DMS153 treated with DMSO at 0.1 percent for 48 hours (cell line): Measurements from ENCODE around the gene VPS41.

Source experiments
- DNase-seq: peaks from one replicate; lab custom pipeline; 2025; ENCODE audit not compliant: unreplicated experiment; lab: John Stamatoyannopoulos, UW

VPS41 gene

GRCh38 chr7:38817526-38817925 is 91.5 kb downstream of the VPS41 start:
- no peak for DNase-seq

DNA sequence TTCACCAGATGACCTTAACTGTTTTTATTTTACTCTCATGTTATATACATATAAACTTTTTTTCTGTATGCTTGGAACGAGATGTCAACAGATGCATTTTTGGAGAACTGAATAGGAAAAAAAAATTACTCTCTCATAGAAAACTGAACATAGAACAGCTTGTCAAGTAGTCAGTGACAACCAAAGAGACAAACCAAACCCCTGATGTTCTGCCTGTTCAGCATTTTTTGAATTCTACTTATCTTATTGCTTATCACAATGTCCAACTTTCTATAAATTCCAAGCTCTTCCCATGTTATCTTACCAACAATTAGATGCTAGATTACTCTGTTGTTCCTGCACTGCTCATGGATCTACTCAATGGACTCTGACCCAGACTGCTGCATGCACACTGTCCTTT is 95.2 kb downstream of the VPS41 start:
- DNase-seq: no peak

- no peak for DNase-seq
These were observed 102.1 kb downstream of the VPS41 start for GRCh38 chr7:38806912-38807311.

- DNase-seq: no peak
These were observed 107.2 kb downstream of the VPS41 start for GRCh38 chr7:38801786-38802185.

DNA sequence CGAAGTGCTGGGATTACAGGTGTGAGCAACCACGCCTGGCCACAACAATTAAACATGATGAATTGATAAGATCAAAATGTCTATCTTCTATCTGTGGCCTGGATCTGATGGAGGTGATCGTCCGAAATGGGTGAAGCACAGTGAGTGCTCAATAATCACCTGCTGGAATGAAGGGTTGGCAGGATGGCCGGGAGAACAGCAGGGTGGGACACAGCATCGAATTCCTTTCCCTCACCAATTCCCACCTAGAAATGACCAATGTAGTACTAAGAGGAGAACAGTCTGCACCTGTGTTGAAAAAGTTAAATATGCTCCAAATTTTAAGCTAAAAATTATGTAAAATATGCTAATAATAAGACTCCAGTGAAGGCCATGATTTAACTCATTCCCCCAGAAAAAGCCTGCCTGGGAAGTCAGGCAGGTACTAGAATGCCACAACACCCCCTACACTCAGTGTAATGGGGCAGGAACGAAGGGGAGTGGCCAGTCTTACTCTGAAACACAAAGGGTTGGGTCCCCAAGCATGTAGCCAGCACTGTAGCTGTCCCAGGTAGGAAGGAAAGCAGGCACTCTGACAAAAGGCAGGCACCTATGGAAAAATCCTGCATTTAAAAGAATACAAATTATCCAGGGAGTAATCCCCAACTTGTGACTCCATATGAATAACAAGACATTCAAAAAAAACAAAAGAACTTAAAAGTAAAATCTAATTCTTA is 110.3 kb downstream of the VPS41 start:
- DNase-seq: no peak

GRCh38 chr7:38796626-38797501 is 112.1 kb downstream of the VPS41 start:
- peak; percentile 71 for DNase-seq

DNA sequence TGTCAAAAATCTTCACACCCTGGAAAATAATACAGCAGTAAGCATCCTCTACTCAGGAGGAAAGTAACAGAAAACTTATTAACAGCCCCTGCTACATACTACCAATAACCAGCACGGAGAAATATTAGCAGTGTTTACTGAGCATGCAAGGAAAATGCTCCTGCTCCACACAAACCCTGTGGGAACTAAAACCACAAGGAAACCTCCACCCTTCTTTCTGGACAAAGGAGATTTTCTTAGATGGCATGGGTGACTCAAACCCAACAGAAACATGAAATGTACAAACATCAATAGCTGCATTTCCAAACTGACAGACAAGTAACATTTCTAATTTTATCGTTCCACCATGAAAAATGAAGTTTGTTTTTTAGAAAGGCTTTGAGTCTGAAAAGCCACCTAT is 113.4 kb downstream of the VPS41 start:
- no peak for DNase-seq

GRCh38 chr7:38781991-38782390 is 127.0 kb downstream of the VPS41 start:
- DNase-seq: no peak

DNA sequence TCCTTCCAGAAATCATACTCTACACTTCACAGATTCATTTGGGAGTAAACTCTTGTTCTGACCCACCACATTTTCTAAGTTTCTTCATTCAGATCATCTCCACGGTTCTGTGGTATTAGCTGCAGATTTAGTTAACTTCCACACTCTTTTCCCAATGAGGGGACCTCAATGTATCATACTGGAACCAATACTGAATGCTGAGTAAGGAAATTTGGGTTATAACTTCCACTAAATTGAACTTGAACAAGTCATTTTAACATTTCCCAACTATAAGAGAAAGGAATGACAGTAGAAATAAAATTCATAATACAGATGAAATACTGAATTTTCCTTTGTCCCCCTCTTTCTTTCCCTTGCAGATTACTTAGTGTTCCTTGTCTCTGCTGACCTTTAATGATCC is 131.4 kb downstream of the VPS41 start:
- DNase-seq: no peak

- peak; percentile 90 for DNase-seq
These were observed 133.3 kb downstream of the VPS41 start for GRCh38 chr7:38775506-38776175.

- no peak for DNase-seq
These were observed 135.6 kb downstream of the VPS41 start for GRCh38 chr7:38773430-38773829.

- no peak for DNase-seq
These were observed 148.8 kb downstream of the VPS41 start for GRCh38 chr7:38760226-38760625.

DNA sequence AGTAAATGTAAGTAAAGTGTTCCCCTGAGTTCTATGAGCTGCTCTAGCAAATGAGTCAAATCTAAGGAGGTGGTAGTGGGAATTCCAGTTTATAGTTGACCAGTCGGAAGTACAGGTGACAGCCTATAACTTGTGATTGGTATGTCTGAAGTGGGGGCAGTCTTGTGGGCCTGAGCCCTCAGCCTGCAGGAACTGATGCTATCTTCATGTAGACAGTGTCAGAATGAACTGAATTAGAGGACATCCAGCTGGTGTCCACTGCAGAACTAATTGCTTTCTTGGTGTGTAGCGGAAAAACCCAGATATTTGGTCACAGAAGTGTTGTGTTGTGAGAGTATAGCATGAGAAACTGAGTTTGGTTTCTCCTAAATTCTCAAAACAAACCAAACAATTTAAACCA is 150.0 kb downstream of the VPS41 start:
- no peak for DNase-seq

DNA sequence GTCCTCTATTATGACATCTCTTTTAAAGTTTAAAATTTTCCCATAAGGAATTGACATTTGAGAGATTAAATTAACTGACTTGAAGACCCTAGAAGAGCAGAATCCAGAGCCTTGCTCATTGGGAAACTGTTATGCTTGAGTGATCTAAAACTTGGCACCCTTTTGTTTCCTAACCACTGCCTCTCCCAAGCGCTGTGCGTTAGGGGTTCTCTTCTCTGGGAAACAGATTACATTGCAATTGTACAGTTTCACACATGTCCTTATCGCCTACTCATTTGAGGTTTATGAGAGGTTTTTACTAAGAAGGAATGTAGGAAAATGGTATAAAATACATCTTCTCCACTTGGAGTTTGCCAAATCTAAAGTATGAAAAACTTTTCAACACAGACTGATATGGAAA is 151.1 kb downstream of the VPS41 start:
- no peak for DNase-seq

- no peak for DNase-seq
These were observed 152.5 kb downstream of the VPS41 start for GRCh38 chr7:38756521-38756920.

- DNase-seq: no peak
These were observed 155.6 kb downstream of the VPS41 start for GRCh38 chr7:38753347-38753746.

- no peak for DNase-seq
These were observed 157.6 kb downstream of the VPS41 start for GRCh38 chr7:38751416-38751815.

DNA sequence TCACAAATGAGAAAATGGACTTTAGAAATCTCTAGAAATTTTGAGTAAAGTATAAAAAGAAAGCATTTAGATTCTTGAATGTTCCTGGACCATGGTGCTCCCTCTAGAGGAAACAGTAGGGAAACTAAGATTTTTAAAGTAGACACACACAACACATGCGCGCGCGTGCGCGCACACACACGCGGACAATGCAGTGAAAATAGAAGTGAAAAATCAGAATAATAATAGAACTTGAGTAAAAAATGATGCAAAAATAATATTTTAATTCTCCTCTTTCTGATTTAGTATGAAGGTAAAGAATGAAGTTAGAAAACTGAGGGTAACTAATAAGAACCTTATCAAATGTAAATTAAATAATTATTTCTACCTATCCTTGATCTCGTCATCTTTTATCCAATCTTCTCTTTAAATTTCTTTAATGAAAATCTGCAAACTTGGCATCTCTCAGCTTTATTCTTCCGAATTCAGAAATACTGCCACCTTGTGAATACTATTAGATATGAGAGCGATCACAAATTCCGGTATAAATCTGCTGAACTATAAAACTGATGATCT is 160.9 kb downstream of the VPS41 start:
- no peak for DNase-seq

DNA sequence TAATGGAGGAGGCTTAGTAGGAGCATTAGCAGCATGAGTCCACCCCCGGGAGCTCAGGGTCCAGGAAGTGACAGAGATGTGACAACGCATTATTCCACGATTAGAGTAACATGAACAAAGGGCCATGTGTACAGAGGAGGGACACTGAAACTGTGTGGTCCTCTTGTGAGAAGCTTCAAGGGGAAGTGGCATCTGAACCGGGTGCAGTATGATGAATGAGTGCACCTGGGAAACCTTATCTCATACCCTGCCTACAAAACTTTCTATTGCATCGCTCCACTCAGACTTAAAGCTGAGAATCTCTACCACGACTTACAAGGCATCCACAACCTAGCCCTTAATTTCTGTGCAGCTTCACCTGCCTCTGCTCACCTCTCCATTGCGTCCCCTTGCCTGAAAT is 162.6 kb downstream of the VPS41 start:
- no peak for DNase-seq

- no peak for DNase-seq
These were observed 164.2 kb downstream of the VPS41 start for GRCh38 chr7:38744746-38745145.

GRCh38 chr7:38743899-38744298 is 165.1 kb downstream of the VPS41 start:
- no peak for DNase-seq

DNA sequence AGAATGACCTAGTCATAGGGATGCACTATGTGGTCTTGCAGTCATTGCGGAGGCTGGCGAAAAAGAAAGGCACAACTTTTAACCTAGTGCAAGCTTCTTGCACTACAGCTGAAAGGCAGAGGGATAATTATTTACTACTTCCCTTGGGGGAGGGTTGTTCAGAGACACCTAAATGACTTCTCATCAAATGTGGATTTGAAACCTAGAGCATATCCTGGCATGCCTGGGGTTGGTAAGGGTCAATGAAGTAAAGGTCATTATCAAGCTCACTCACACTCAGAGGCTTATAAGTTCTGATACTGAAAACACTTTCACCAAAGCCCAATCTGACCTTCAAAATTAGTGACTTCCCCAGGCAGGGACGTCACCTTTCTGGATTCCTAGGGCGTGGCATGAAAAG is 168.9 kb downstream of the VPS41 start:
- DNase-seq: no peak
